Measurements from ENCODE around the gene TMED7.
"Not testable (repeated sequence)": the region's sequence is repeated elsewhere in the genome, so short reads cannot be mapped to it uniquely, and the experiment has no call there.

Gene TMED7

DNA sequence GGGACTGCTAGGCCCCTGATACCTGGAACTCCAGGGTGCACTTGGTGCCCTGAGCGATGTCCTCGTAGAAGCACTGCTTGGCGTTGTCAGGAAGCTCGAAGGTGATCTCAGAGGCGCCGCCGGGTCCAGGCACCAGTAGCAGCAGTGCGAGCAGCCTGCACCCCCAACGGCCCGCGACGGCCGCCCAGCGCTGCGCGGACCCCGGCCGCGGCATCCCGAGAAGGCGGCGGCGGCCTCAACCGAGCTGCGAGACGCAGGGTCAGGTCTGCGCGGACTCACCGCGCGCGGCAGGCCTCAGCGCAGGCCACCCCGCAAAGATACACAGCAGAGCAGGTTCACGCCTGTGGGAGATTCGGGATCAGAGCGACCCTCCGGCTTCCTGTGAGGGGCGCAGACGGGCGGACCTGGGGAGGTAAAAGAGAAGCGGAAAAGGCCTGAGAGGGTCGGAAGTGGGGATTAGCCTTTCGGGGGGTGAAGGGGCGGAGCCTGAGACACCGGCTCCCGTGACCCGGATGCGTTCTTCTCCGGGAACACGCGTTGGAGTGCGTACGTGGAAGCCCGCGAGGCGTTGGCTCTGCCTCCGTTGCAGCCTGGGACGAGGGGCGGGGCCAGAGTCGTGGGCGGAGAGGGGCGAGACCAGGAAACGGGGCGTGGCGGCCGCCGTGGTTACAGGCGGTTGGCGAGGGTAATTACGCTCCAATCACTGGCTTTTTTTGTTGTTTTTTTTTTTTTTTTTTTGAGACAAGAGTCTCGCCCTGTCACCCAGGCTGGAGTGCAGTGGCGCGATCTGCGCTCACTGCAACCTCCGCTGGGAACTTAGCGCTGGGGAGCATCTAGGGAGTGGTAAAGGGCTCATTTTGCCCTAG lies at the start of gene TMED7:
Gene TMED7, minus strand, starts transcription at position 458 of the 866 bp plus-strand sequence. Its CDS starts 244 bp downstream, at position 214.
- DNase-seq (ENCODE audit: low read depth): peak; percentile 100

DNA sequence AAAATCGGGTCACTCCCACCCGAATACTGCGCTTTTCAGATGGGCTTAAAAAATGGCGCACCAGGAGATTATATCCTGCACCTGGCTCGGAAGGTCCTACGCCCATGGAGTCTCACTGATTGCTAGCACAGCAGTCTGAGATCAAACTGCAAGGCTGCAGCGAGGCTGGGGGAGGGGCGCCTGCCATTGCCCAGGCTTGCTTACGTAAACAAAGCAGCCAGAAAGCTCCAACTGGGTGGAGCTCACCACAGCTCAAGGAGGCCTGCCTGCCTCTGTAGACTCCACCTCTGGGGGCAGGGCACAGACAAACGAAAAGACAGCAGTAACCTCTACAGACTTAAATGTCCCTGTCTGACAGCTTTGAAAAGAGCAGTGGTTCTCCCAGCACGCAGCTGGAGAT lies 48.9 kb upstream of the TMED7 start:
- DNase-seq (ENCODE audit: low read depth): not testable (repeated sequence)

DNA sequence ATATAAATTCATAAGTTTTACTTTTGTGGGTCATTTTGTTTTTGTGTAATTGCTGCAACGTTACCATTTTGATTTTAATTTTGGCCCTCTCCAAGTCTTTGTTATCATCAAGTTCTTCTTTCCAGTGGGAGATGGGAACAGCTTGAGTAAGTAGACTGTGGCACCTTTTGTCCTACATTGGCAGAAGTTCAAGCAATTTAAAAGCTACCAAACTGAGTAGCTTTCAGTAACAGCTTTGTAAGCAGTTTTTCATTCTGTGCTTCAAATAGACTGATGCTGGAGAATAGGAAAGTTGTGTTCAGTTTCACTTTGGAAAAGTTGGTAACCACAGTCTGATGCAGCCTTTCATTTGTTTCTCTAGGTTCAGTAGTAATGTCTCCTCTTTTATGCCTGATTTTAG lies 47.8 kb upstream of the TMED7 start:
- DNase-seq (ENCODE audit: low read depth): no peak

- DNase-seq (ENCODE audit: low read depth): no peak
Observed at GRCh38 chr5:115671939-115672338, 46.1 kb upstream of the TMED7 start.

DNA sequence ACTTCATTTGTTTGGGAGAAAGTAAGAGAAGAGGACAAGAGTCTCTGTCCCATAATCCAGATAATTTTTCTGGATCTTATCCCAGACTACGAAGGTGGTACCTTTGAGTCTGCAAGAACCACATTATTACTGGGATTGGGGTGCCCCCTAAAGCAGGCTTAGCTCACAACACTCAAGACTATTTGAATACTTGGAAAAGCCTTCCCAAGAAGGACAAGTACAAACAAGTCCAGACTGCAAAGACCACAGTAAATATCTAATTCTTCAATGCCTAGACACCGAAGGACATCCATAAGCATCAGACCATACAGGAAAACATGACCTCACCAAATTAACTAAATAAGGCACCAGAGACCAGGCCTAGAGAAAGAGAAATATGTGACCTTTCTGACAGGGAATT lies 40.2 kb upstream of the TMED7 start:
- DNase-seq (ENCODE audit: low read depth): no peak

- DNase-seq (ENCODE audit: low read depth): no peak
Observed at GRCh38 chr5:115661563-115661962, 35.7 kb upstream of the TMED7 start.

DNA sequence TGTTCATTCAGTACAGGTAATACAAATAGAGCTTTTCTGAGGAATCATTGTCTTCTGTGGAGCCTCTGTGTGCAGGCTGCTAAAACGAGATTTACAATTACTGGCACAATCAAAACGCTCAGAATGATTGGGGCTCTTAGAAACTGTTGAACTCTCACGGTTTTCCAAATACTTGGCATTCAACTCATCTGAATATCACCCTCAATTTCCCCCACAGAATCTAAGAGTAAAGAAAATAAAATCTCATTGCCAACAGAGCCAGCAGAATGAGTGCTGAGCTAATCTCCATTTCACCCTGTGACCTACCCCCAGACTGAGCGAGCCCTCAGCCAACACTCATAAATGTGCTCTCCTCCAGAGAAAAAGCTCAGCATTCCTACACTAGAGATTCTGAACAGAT lies 35.3 kb upstream of the TMED7 start:
- no peak for DNase-seq (ENCODE audit: low read depth)

DNA sequence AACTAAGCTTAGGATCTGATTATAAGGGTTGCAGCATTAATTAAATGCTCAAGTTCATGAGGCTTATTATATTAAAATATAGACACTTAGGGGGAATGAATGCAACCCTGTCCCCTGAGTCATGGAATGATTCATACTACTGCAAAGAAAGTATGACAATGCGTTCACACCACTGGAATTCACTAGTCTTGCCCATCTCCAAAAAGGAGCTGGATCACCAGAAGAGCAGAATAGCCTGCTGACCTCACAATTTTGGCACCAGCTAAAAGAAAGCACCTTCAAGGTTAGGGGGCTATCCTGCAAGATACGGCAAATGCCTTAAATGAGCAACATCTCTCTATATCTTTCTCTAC lies 32.0 kb upstream of the TMED7 start:
- no peak for DNase-seq (ENCODE audit: low read depth)

GRCh38 chr5:115657125-115657880 lies 31.5 kb upstream of the TMED7 start:
- DNase-seq (ENCODE audit: low read depth): no peak

DNA sequence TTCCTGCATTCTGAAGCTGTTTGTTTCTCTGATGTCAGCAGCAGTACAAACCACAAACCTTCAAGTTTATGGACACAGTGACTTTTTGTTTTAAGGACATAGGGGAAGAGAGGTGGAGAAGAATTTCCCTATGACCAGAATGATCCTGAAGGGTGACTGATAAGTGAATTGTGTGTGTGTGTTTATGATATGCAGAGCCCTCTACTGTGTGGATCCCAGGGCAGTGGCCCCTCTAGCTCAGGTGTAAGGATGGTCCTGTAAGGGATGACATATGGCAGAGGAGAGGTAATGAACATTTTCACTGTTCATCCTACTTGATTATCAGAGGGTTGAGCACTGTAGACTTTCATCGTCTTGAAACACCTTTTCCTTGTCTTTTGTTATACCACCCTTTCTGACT lies 30.6 kb upstream of the TMED7 start:
- no peak for DNase-seq (ENCODE audit: low read depth)

- DNase-seq (ENCODE audit: low read depth): no peak
Observed at GRCh38 chr5:115655994-115656393, 30.2 kb upstream of the TMED7 start.

- DNase-seq (ENCODE audit: low read depth): no peak
Observed at GRCh38 chr5:115649541-115649940, 23.7 kb upstream of the TMED7 start.

- DNase-seq (ENCODE audit: low read depth): no peak
Observed at GRCh38 chr5:115648056-115648455, 22.2 kb upstream of the TMED7 start.

- not testable (repeated sequence) for DNase-seq (ENCODE audit: low read depth)
Observed at GRCh38 chr5:115645386-115645785, 19.6 kb upstream of the TMED7 start.

GRCh38 chr5:115644046-115644445 lies 18.2 kb upstream of the TMED7 start:
- no peak for DNase-seq (ENCODE audit: low read depth)

- DNase-seq (ENCODE audit: low read depth): no peak
Observed at GRCh38 chr5:115641948-115642347, 16.1 kb upstream of the TMED7 start.

GRCh38 chr5:115640274-115640673 lies 14.4 kb upstream of the TMED7 start:
- no peak for DNase-seq (ENCODE audit: low read depth)

GRCh38 chr5:115639377-115639776 lies 13.5 kb upstream of the TMED7 start:
- no peak for DNase-seq (ENCODE audit: low read depth)

DNA sequence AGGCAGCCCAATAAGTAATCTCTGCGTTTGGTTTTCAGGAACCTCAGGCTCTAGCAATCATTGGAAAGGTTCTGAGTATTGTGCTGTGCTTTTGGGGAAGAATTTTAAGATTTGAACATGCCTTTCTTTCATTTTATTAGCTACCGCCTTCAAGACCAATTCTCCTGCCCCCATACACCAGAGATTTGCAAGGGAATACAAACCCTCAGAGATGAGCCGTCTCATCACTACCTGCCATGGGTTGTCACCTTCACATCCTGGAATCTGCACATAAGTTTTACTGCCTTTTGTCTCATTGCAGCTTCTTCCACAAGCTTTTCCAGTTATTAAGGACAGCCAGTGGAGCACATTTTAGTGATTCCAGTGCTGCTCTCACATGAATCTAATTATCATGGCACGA lies 11.7 kb upstream of the TMED7 start:
- DNase-seq (ENCODE audit: low read depth): no peak

- no peak for DNase-seq (ENCODE audit: low read depth)
Observed at GRCh38 chr5:115636008-115636407, 10.2 kb upstream of the TMED7 start.

DNA sequence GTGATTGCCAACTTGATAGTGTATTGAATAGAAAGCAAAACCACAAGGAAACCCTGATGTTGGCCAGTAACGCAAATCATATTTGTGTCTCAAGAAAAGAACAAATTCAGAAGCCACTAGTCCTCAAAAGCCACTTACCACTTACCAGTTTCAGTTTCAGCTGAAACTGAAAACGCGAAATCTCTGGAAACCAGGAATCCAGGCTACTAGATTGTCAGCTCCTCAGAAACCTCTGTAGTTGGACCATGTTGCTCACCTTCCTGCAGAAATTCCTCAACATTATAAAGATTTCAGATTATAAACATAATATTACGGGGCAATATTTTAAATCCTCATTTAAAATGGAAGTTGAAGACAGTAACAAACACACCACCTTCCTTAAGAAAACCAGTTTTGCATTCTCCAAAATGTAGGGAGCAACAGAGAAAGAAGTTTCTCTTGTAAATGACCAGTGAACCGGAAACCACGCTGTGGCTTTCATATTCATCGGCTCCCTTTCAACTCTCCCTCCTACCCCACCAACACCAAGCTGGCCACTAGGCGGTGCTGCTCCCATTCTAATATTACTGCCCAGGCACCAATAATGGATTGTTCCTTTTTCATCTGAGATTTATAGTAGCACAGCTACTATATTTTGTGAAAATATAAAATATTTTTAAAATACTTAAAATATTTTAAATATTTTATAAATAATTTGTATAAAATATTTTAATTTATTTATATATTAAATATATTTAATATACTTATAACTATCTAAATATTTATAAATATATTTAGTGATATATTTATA lies 8.7 kb upstream of the TMED7 start:
- peak; percentile 75 for DNase-seq (ENCODE audit: low read depth)

DNA sequence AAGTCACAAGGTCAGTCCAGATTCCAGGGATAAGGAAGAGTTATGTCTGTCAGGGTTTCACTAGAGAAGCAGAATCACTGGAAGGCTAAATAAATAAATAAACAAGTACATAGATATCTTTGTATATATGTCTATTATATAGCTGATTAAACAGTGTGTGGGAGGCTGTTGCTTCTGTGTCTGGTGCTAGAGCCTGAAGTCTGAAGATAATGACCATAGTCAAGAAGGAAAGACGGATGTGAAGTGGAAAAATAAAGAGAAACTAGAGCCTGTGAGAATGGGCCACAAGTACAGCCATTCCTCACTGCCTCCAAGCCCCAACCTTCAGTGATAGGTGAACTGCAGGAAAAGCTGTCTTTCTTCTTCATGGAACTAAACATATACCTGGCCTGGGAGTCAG lies 4.1 kb upstream of the TMED7 start:
- no peak for DNase-seq (ENCODE audit: low read depth)

Data from activated T-cell treated with anti-CD3 and anti-CD28 coated beads for 48 hours (primary cell).